H1 (cell line): ENCODE measurements around the gene AOPEP.

ENCODE experiments used
- ATF2 ChIP-seq: IDR thresholded peaks from 2 replicates; pipeline ENCODE4 v1.6.1; 2012; ENCODE audit warnings: low read length, inconsistent platforms
- CBX8 ChIP-seq: fragments of 300-800, 300-1000 bp; sonication (generic); IDR thresholded peaks from 2 replicates; pipeline ENCODE4 v1.7.1; 2016; ENCODE audit warnings: low read depth, low read length, borderline replicate concordance
- CTCF ChIP-seq, 3 experiments: IDR thresholded peaks; 1 replicate in 2 of 3; 2 replicates in 1 of 3; pipeline versions ENCODE4 v1.5.1 to v1.6.1; 2011; ENCODE audit warnings: low read length in 3 of 3, mild to moderate bottlenecking in 3 of 3, inconsistent platforms in 2 of 3, low read depth in 1 of 3, moderate library complexity in 1 of 3; ENCODE audit not compliant: insufficient read depth in 1 of 3; ENCODE audit errors: control extremely low read depth in 1 of 3
- EP300 ChIP-seq, 2 experiments: IDR thresholded peaks; 1 replicate in 1 of 2; 2 replicates in 1 of 2; pipeline ENCODE4 v1.6.1; 2011 to 2012; ENCODE audit warnings: low read depth in 2 of 2, low read length in 2 of 2, mild to moderate bottlenecking in 2 of 2, borderline replicate concordance in 1 of 2, inconsistent platforms in 1 of 2, moderate library complexity in 1 of 2
- MAX ChIP-seq: IDR thresholded peaks from 2 replicates; pipeline ENCODE4 v1.6.1; 2012; ENCODE audit warnings: inconsistent platforms
- PHF8 ChIP-seq: fragments of 200-600 bp; sonication (generic); conservative IDR thresholded peaks from 2 replicates; pipeline ENCODE4 v1.7.1; 2012; ENCODE audit warnings: low read depth, mild to moderate bottlenecking, inconsistent platforms, low read length, moderate library complexity
- POLR2A ChIP-seq, 2 experiments: IDR thresholded peaks; 1 replicate in 1 of 2; 2 replicates in 1 of 2; pipeline ENCODE4 v1.6.1; 2011; ENCODE audit warnings: low read depth in 2 of 2, low read length in 2 of 2, mild to moderate bottlenecking in 2 of 2; ENCODE audit errors: control extremely low read depth in 1 of 2
- POLR2AphosphoS5 ChIP-seq: IDR thresholded peaks from 2 replicates; pipeline ENCODE4 v1.6.1; 2011; ENCODE audit warnings: low read depth, low read length
- RAD21 ChIP-seq, 2 experiments: IDR thresholded peaks in 1 of 2; conservative IDR thresholded peaks in 1 of 2; 2 replicates each; pipeline ENCODE4 v1.6.1; 2011; ENCODE audit warnings: low read depth in 2 of 2, low read length in 2 of 2, improper control_type of control experiment in 1 of 2, inconsistent platforms in 1 of 2, mild to moderate bottlenecking in 1 of 2, moderate library complexity in 1 of 2
- SIN3A ChIP-seq, 2 experiments: IDR thresholded peaks in 1 of 2; conservative IDR thresholded peaks in 1 of 2; 2 replicates each; pipeline ENCODE4 v1.6.1; 2011 to 2012; ENCODE audit warnings: low read length in 2 of 2, improper control_type of control experiment in 1 of 2, low read depth in 1 of 2, mild to moderate bottlenecking in 1 of 2
- TAF1 ChIP-seq: IDR thresholded peaks from 2 replicates; pipeline ENCODE4 v1.6.1; 2011; ENCODE audit warnings: mild to moderate bottlenecking, low read depth, low read length

- TF ChIP-seq POLR2AphosphoS5 (no peak), CTCF (IDR thresholded peaks at IDR 0.05; ENCODE audit: control extremely low read depth in 1 of 3, insufficient read depth in 1 of 3, low read depth in 1 of 3, low read length in 3 of 3) (no peak), POLR2A (IDR thresholded peaks at IDR 0.05; ENCODE audit: control extremely low read depth in 1 of 2, low read depth in 2 of 2, low read length in 2 of 2) (no peak), ATF2 (no peak), CBX8 (no peak), SIN3A (conservative IDR thresholded peaks at IDR 0.05 in 1 of 2, IDR thresholded peaks at IDR 0.05 in 1 of 2; ENCODE audit: low read depth in 1 of 2, low read length in 2 of 2) (no peak), PHF8 (no peak), TAF1 (no peak), RAD21 (IDR thresholded peaks at IDR 0.05 in 1 of 2, conservative IDR thresholded peaks at IDR 0.05 in 1 of 2; ENCODE audit: low read depth in 2 of 2, low read length in 2 of 2) (no peak), EP300 (IDR thresholded peaks at IDR 0.05; ENCODE audit: borderline replicate concordance in 1 of 2, low read depth in 2 of 2, low read length in 2 of 2) (no peak), MAX (no peak)
Observed at GRCh38 chr9:94864196-94864595, 137.7 kb downstream of the AOPEP start.
